KMS-11 (cell line): ENCODE measurements around the gene RHBDF2.
"Not testable (repeated sequence)": the region's sequence is repeated elsewhere in the genome, so short reads cannot be mapped to it uniquely, and the experiment has no call there.

Experiments
- H2AFZ ChIP-seq: fragments of 200-600 bp; sonication (generic); 2 replicates; pipeline ENCODE4 v1.6.1; 2016; ENCODE audit warnings: antibody characterized with exemption, mixed run types, low read depth
- H3K27ac ChIP-seq: fragments of 200-600 bp; sonication (generic); 2 replicates; pipeline ENCODE4 v1.6.1; 2016; ENCODE audit warnings: mild to moderate bottlenecking, mixed run types
- H3K27me3 ChIP-seq: fragments of 200-600 bp; sonication (generic); 2 replicates; pipeline ENCODE4 v1.6.1; 2017; ENCODE audit warnings: mild to moderate bottlenecking, low read depth, mixed run types, moderate library complexity; ENCODE audit not compliant: insufficient read depth
- H3K36me3 ChIP-seq: fragments of 200-600 bp; sonication (generic); 2 replicates; pipeline ENCODE4 v1.6.1; 2017; ENCODE audit warnings: mild to moderate bottlenecking, mixed run types; ENCODE audit not compliant: insufficient read depth
- H3K4me1 ChIP-seq: fragments of 200-600 bp; sonication (generic); 2 replicates; pipeline ENCODE4 v1.6.1; 2016; ENCODE audit warnings: mild to moderate bottlenecking, low read depth, mixed run types; ENCODE audit not compliant: poor library complexity, severe bottlenecking
- H3K4me2 ChIP-seq: fragments of 200-600 bp; sonication (generic); 2 replicates; pipeline ENCODE4 v1.7.0; 2016; ENCODE audit warnings: mild to moderate bottlenecking, mixed run types
- H3K4me3 ChIP-seq: fragments of 200-600 bp; sonication (generic); IDR thresholded peaks from 2 replicates; pipeline ENCODE4 v1.6.1; 2017; ENCODE audit warnings: low read depth, low read length, mixed read lengths; ENCODE audit not compliant: insufficient read depth
- H3K79me2 ChIP-seq: fragments of 200-600 bp; sonication (generic); 2 replicates; pipeline ENCODE4 v1.6.1; 2016; ENCODE audit warnings: low read depth, mixed run types; ENCODE audit not compliant: insufficient read depth
- H3K9ac ChIP-seq: fragments of 200-600 bp; sonication (generic); 2 replicates; pipeline ENCODE4 v1.6.1; 2016; ENCODE audit warnings: mild to moderate bottlenecking, mixed run types
- H4K20me1 ChIP-seq: fragments of 200-600 bp; sonication (generic); 2 replicates; pipeline ENCODE4 v1.6.1; 2016; ENCODE audit warnings: mild to moderate bottlenecking, mixed run types; ENCODE audit not compliant: insufficient read depth
- CTCF ChIP-seq: fragments of 200-600 bp; sonication (generic); conservative IDR thresholded peaks from 2 replicates; pipeline ENCODE4 v1.6.1; 2017; ENCODE audit warnings: low read depth, mild to moderate bottlenecking, antibody characterized with exemption, low read length, moderate library complexity, mixed read lengths

The RHBDF2 gene

DNA sequence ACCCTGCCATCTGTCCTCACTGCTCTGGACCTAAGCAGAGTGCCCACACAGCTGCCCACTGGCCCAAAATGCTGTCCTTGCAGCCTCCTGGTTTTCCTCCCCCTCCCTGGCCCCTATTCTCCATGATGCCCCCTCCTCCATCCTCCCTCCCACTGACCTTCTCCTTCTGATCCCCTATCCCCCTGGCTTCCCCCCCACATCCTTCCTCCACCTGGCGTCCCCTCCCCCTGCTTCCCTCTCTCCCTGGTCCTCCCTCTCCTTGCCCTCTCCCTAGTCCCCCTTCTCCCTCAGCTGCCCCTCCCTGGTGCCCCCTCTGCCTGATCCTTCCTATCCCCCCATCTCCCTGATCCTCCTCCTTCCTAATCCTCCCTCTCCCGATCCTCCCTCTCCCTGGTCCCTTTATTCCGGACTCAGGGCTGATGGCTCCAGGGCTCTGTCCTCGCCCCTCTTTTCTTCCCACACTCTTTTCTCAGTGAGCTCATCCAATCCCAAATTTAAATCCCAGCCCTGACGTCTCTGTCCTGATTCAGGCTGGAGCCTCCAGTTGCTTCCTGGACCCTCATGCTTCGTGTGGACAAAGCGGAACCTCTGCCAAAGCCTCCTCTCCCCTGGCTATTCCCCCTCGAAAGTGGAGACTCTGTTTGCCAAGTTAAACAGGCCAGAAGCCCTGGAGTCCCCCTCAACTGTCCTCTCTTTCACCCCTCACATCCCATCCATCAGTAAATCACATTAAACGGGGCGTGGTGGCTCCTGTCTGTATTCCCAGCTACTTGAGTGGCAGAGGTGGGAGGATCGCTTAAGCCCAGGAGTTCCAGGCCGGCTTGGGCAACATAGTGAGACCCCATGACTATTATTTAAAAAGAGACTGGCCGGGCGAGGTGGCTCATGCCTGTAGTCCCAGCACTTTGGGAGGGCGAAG is 18.1 kb upstream of the RHBDF2 start:
- Histone ChIP-seq H3K27me3 (peaks cover 49% of the 10 kb centered on the region), H3K9ac (no peak overlapping the region), H3K4me3 (no peak overlapping the region), H3K4me1 (peaks cover 4% of the 10 kb centered on the region), H2AFZ (no peak overlapping the region), H4K20me1 (no peaks in the 10 kb centered on the region), H3K27ac (no peak overlapping the region), H3K79me2 (no peaks in the 10 kb centered on the region), H3K4me2 (no peak overlapping the region), H3K36me3 (no peaks in the 10 kb centered on the region)
- no peak for TF ChIP-seq CTCF

- H2AFZ ChIP-seq = no peak overlapping the region
- no peak overlapping the region for H3K4me2 ChIP-seq
- H4K20me1 ChIP-seq = no peaks in the 10 kb centered on the region
- no peaks in the 10 kb centered on the region for H3K79me2 ChIP-seq
- no peak overlapping the region for H3K27ac ChIP-seq
- no peaks in the 10 kb centered on the region for H3K4me1 ChIP-seq
- H3K27me3 ChIP-seq = peaks cover 35% of the 10 kb centered on the region
- no peak overlapping the region for H3K4me3 ChIP-seq
- H3K9ac ChIP-seq = no peak overlapping the region
- H3K36me3 ChIP-seq = no peaks in the 10 kb centered on the region
- TF ChIP-seq CTCF = no peak
Measured at GRCh38 chr17:76517638-76518038, 16.4 kb upstream of the RHBDF2 start.

DNA sequence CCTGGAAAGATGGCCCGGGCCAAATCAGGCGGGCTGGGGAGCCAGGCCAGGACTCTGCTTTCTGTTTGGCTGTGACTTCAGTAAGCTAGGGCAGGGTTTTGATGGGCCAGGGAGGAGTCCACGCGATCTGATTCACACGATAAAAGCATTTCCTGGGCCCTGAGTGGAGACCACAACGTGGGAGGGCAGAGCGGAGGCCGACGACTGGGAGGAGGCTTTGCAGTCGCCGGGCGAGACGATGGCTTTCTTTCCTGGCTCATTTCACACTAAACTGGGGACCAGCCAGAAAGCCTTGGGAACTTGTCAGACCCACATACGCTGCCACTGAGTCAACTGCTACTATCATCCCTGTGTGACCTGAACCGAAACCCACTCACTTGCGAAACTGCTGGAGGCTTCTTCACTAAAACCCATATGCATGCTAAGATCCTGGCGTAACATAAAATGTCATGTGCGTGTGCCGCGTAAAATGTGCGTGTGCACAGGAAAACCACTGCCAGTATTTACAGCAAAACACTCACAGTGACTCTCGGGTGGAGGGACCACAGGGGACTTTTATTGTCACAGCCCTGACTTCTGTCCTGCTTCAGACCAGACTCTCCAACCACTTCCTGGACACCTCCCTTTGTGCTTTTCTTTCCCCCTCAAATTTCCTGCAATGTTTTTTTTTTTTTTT is 14.2 kb upstream of the RHBDF2 start:
- H3K9ac ChIP-seq = no peak overlapping the region
- H3K79me2 ChIP-seq = no peaks in the 10 kb centered on the region
- no peak for TF ChIP-seq CTCF
- no peak overlapping the region for H2AFZ ChIP-seq
- H3K4me3 ChIP-seq = no peak overlapping the region
- H3K4me2 ChIP-seq = no peak overlapping the region
- H3K4me1 ChIP-seq = peaks cover 9% of the 10 kb centered on the region
- peaks cover 13% of the 10 kb centered on the region; the same call in 1 of the 2 replicates for H3K27me3 ChIP-seq
- no peaks in the 10 kb centered on the region for H4K20me1 ChIP-seq
- H3K36me3 ChIP-seq = no peaks in the 10 kb centered on the region
- no peak overlapping the region for H3K27ac ChIP-seq

GRCh38 chr17:76514355-76514754 is 13.1 kb upstream of the RHBDF2 start:
- not testable (repeated sequence) for H2AFZ ChIP-seq, H3K4me3 ChIP-seq, H3K27ac ChIP-seq, H3K36me3 ChIP-seq, H4K20me1 ChIP-seq, H3K27me3 ChIP-seq, H3K4me1 ChIP-seq, H3K79me2 ChIP-seq, H3K4me2 ChIP-seq, H3K9ac ChIP-seq

GRCh38 chr17:76513306-76513692 is 12.1 kb upstream of the RHBDF2 start:
- Histone ChIP-seq H3K9ac (no peak overlapping the region), H3K27ac (no peak overlapping the region), H3K36me3 (no peaks in the 10 kb centered on the region), H4K20me1 (no peaks in the 10 kb centered on the region), H3K79me2 (no peaks in the 10 kb centered on the region), H3K4me2 (no peak overlapping the region), H3K4me3 (no peak overlapping the region), H2AFZ (no peak overlapping the region), H3K27me3 (no peaks in the 10 kb centered on the region), H3K4me1 (peaks cover 9% of the 10 kb centered on the region)
- no peak for TF ChIP-seq CTCF
